DOHH2 (cell line): ENCODE results near the gene PDE6B.

Experiments used
- H3F3A ChIP-seq: fragments of 200-600 bp; sonication (generic), shearing (Covaris generic); 2 replicates; pipeline ENCODE4 v1.6.0; 2016; ENCODE audit warnings: antibody characterized with exemption, mild to moderate bottlenecking; ENCODE audit not compliant: control insufficient read depth, insufficient read depth
- H3K27ac ChIP-seq: fragments of 200-600 bp; sonication (generic); 2 replicates; pipeline ENCODE4 v1.5.1; 2014; ENCODE audit warnings: low read depth, mild to moderate bottlenecking, low read length, moderate library complexity
- H3K27me3 ChIP-seq: fragments of 200-600 bp; sonication (generic); 2 replicates; pipeline ENCODE4 v1.6.1; 2014; ENCODE audit warnings: mild to moderate bottlenecking, low read length, mixed read lengths; ENCODE audit not compliant: control insufficient read depth
- H3K36me3 ChIP-seq: fragments of 200-600 bp; sonication (generic); 2 replicates; pipeline ENCODE4 v1.6.1; 2014; ENCODE audit warnings: mild to moderate bottlenecking, low read length, moderate library complexity, mixed read lengths; ENCODE audit not compliant: control insufficient read depth
- H3K4me1 ChIP-seq: fragments of 200-600 bp; sonication (generic); 2 replicates; pipeline ENCODE4 v1.6.1; 2014; ENCODE audit warnings: mild to moderate bottlenecking, low read length, mixed read lengths; ENCODE audit not compliant: control insufficient read depth
- H3K4me2 ChIP-seq: fragments of 200-600 bp; sonication (generic); 2 replicates; pipeline ENCODE4 v1.6.0; 2014; ENCODE audit warnings: mild to moderate bottlenecking, low read length, moderate library complexity
- H3K4me3 ChIP-seq: fragments of 200-600 bp; sonication (generic); 2 replicates; pipeline ENCODE4 v1.5.1; 2014; ENCODE audit warnings: mild to moderate bottlenecking, low read length, mixed read lengths
- H3K79me2 ChIP-seq: fragments of 200-600 bp; sonication (generic); 2 replicates; pipeline ENCODE4 v1.6.1; 2014; ENCODE audit warnings: mild to moderate bottlenecking, low read length, mixed read lengths; ENCODE audit not compliant: control insufficient read depth
- H3K9me2 ChIP-seq: fragments of 200-600 bp; sonication (generic); replicated peaks from 2 replicates; pipeline ENCODE4 v1.6.1; 2014; ENCODE audit warnings: mild to moderate bottlenecking, low read length, mixed read lengths; ENCODE audit not compliant: control insufficient read depth
- H3K9me3 ChIP-seq: fragments of 200-600 bp; sonication (generic); 2 replicates; pipeline ENCODE4 v1.6.1; 2014; ENCODE audit warnings: antibody characterized with exemption, low read length, mixed read lengths; ENCODE audit not compliant: control insufficient read depth, insufficient read depth
- H4K20me1 ChIP-seq: fragments of 200-600 bp; sonication (generic); 2 replicates; pipeline ENCODE4 v1.6.0; 2014; ENCODE audit warnings: low read depth, mild to moderate bottlenecking, antibody characterized with exemption, low read length, moderate library complexity; ENCODE audit not compliant: control insufficient read depth, insufficient read depth
- CTCF ChIP-seq: fragments of 200-600 bp; sonication (generic); IDR thresholded peaks from one replicate; pipeline ENCODE4 v1.5.1; 2014; ENCODE audit warnings: antibody characterized with exemption, mild to moderate bottlenecking, low read depth, low read length; ENCODE audit not compliant: poor library complexity, severe bottlenecking
- EZH2phosphoT487 ChIP-seq: fragments of 200-600 bp; sonication (generic); IDR thresholded peaks from 2 replicates; pipeline ENCODE4 v1.6.1; 2017; ENCODE audit warnings: borderline replicate concordance, mild to moderate bottlenecking, antibody characterized with exemption, low read length, moderate library complexity, mixed read lengths

The PDE6B gene

DNA sequence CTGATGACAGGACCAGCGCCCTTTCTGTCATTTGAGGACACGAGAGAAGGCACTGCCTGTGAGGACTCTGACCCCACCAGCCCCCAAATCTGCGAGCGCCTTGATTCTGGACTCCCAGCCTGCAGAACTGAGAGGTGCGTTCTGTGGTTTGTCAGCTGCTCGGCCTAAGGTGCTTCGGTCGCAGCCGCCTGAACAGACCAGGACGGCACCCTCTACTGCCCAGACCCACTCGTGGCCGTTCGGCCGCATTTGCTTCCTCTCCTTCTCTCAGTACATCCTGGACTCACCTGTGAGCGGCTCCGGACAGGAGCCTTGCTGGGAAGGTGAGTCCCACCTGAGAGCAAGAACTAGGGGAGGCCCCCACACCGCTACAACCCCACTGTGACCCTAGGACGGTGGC, 88.7 kb downstream of the PDE6B start:
- Histone ChIP-seq H3K4me3 (no peak overlapping the region), H3F3A (peaks cover 3% of the 10 kb centered on the region; the same call in 1 of the 2 replicates), H3K4me1 (no peaks in the 10 kb centered on the region), H3K4me2 (no peak overlapping the region), H3K9me2 (no peaks in the 10 kb centered on the region), H3K36me3 (peaks cover 26% of the 10 kb centered on the region), H3K27me3 (no peaks in the 10 kb centered on the region), H4K20me1 (0 out of 2 replicates have a peak, but pooled peaks cover 4% of the 10 kb centered on the region), H3K79me2 (peaks cover 85% of the 10 kb centered on the region), H3K27ac (no peak overlapping the region), H3K9me3 (no peaks in the 10 kb centered on the region)
- TF ChIP-seq EZH2phosphoT487 (no peak), CTCF (no peak)

DNA sequence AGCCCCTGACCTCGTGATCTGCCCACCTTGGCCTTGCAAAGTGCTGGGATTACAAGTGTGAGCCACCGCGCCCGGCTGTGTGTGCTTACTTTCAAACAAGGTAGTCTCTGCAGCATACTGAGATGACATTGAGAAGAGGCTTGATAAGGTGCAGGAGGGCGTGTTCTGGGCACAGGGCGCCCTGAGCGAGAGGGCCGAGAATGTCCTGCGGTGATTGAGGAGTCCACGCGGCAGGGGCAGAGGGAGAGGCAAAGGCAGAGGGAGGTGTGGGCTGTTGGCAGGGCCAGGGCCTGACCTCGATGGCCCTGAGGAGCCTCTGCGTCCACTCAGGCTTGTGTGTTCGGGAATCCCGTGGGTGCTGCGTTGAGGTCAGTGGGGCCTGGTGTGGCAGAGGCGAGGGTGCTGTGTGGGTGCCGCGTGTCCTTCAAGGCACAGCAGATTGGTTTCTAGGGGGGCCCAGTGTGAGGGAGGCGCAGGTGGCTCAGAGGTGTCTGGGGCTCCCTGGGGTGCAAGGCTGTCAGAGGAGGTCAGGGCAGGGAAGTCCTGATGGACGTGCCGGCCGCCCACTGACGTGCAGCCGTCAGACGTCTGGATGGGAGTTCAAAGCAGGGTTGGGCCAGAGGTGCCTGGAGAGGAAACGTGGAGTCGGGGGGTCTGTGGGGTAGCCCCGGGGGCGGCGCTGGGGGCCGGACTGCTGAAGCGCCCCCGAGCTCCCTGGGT, 92.4 kb downstream of the PDE6B start:
- Histone ChIP-seq H3F3A (no peaks in the 10 kb centered on the region), H3K27me3 (no peaks in the 10 kb centered on the region), H3K9me3 (peaks cover 3% of the 10 kb centered on the region; the same call in 1 of the 2 replicates), H3K4me2 (no peak overlapping the region), H3K4me3 (no peak overlapping the region), H3K27ac (no peak overlapping the region), H3K79me2 (peaks cover 83% of the 10 kb centered on the region), H3K9me2 (no peaks in the 10 kb centered on the region), H4K20me1 (no peaks in the 10 kb centered on the region), H3K4me1 (no peaks in the 10 kb centered on the region), H3K36me3 (peaks cover 21% of the 10 kb centered on the region)
- TF ChIP-seq CTCF = no peak
- no peak for TF ChIP-seq EZH2phosphoT487

- Histone ChIP-seq H3K4me3 (no peak overlapping the region), H3K27ac (no peak overlapping the region), H3F3A (no peaks in the 10 kb centered on the region), H3K4me1 (no peaks in the 10 kb centered on the region), H3K9me2 (no peaks in the 10 kb centered on the region), H3K36me3 (peaks cover 22% of the 10 kb centered on the region), H3K27me3 (no peaks in the 10 kb centered on the region), H3K4me2 (no peak overlapping the region), H3K9me3 (peaks cover 3% of the 10 kb centered on the region; the same call in 1 of the 2 replicates), H4K20me1 (no peaks in the 10 kb centered on the region), H3K79me2 (peaks cover 83% of the 10 kb centered on the region)
- TF ChIP-seq CTCF (no peak), EZH2phosphoT487 (no peak)
Observed at GRCh38 chr4:718460-718859, 93.1 kb downstream of the PDE6B start.
